Activated CD8-positive, alpha-beta T cell treated with anti-CD3 and anti-CD28 coated beads, Interleukin-2, amount 10 ng/mL, durations not matched to agents 7 days and 5 days (primary cell): Measurements from ENCODE around the gene ATRNL1. TPM values are rescaled to one million over a fixed set of nuclear protein-coding genes. Genes with fewer than 3 reads are reported as not detected.
"Not testable (repeated sequence)": the region's sequence is repeated elsewhere in the genome, so short reads cannot be mapped to it uniquely, and the experiment has no call there.

Experiments
- ATAC-seq: fragments of 150-1000 bp; cut with Tn5 transposase; one replicate; pipeline ENCODE4 v1.10.0; 2021; ENCODE audit warnings: moderate library complexity
- CTCF ChIA-PET: fragments of 350-600 bp; sonication (Branson Sonifier 250); formaldehyde crosslinking; loops from one replicate; lab custom pipeline; 2021; ENCODE audit warnings: antibody characterized with exemption; lab: Charles Lee
- POLR2A ChIA-PET: fragments of 350-600 bp; sonication (Branson Sonifier 250); formaldehyde crosslinking; loops from one replicate; lab custom pipeline; 2021; ENCODE audit warnings: antibody characterized with exemption; lab: Charles Lee
- DNase-seq: peaks from one replicate; pipeline ENCODE4 v3.0.0-alpha.2; 2020
- H3K27ac Mint-ChIP-seq: one replicate; pipeline ENCODE4 v1.8.0; 2021; ENCODE audit warnings: mild to moderate bottlenecking, mixed read lengths
- H3K27me3 Mint-ChIP-seq: one replicate; pipeline ENCODE4 v1.8.0; 2021; ENCODE audit warnings: low read depth, mixed read lengths
- H3K36me3 Mint-ChIP-seq: one replicate; pipeline ENCODE4 v1.8.0; 2021; ENCODE audit warnings: low read depth, mixed read lengths
- H3K4me1 Mint-ChIP-seq: one replicate; pipeline ENCODE4 v1.8.0; 2021; ENCODE audit warnings: low read depth, mixed read lengths
- H3K4me3 Mint-ChIP-seq: one replicate; pipeline ENCODE4 v1.8.0; 2021; ENCODE audit warnings: mild to moderate bottlenecking, mixed read lengths
- H3K9me3 Mint-ChIP-seq: one replicate; pipeline ENCODE4 v1.8.0; 2022; ENCODE audit warnings: mixed read lengths; ENCODE audit not compliant: insufficient read depth
- total RNA-seq, 2 experiments: library from RNA; stranded (reverse); gene quantifications; one replicate each; pipeline ENCODE4 v1.2.3, GENCODE V29; 2021

ATRNL1 gene
- total RNA-seq, 2 experiments from 2014 or later = not detected

GRCh38 chr10:115801992-115802391 is 708.8 kb downstream of the ATRNL1 start:
- ATAC-seq (no peak), DNase-seq (no peak)
- ChIA-PET POLR2A (no interaction called here), CTCF (interaction anchor here (0.6 kb wide), 1 partner anchor 673 kb away, joined by 3 read pairs; no protein-coding TSS in a partner anchor)
- peaks cover 3% of the 10 kb centered on the region for H3K27me3 Mint-ChIP-seq
- H3K4me1 Mint-ChIP-seq = no peaks in the 10 kb centered on the region
- H3K4me3 Mint-ChIP-seq = no peak overlapping the region
- H3K36me3 Mint-ChIP-seq = no peaks in the 10 kb centered on the region
- H3K9me3 Mint-ChIP-seq = no peaks in the 10 kb centered on the region
- no peak overlapping the region for H3K27ac Mint-ChIP-seq

DNA sequence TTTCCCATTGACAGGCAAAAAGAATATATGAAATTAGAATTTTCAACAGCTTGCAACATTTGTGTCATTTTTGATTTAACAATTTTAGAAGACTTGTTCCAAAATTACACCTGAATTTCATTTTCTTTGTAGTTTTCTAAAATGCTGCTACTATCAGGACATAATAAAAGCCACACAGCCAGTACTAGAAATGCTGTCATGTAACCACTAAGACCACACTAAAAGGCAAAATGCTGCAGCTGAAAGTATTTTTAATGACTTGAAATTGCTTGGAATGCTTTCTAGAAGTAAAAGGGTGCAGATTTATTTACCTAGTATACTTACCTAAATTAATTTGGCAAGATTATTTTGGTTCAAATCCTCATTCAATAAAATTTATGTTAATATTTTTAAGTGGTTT is 709.7 kb downstream of the ATRNL1 start:
- POLR2A ChIA-PET = no interaction called here
- H3K27me3 Mint-ChIP-seq = peaks cover 3% of the 10 kb centered on the region
- DNase-seq (no peak), ATAC-seq (no peak)
- no peak overlapping the region for H3K27ac Mint-ChIP-seq
- H3K4me3 Mint-ChIP-seq = no peak overlapping the region
- H3K36me3 Mint-ChIP-seq = no peaks in the 10 kb centered on the region
- H3K9me3 Mint-ChIP-seq = no peaks in the 10 kb centered on the region
- no peaks in the 10 kb centered on the region for H3K4me1 Mint-ChIP-seq
- CTCF ChIA-PET = no interaction called here

- CTCF ChIA-PET = no interaction called here
- POLR2A ChIA-PET = no interaction called here
- no peaks in the 10 kb centered on the region for H3K9me3 Mint-ChIP-seq
- no peaks in the 10 kb centered on the region for H3K27me3 Mint-ChIP-seq
- H3K4me3 Mint-ChIP-seq = no peak overlapping the region
- DNase-seq (no peak), ATAC-seq (no peak)
- H3K36me3 Mint-ChIP-seq = no peaks in the 10 kb centered on the region
- H3K27ac Mint-ChIP-seq = no peak overlapping the region
- no peaks in the 10 kb centered on the region for H3K4me1 Mint-ChIP-seq
Measured at GRCh38 chr10:115814542-115814941, 721.4 kb downstream of the ATRNL1 start.

- Mint-ChIP-seq H3K4me1 (no peaks in the 10 kb centered on the region), H3K9me3 (peaks cover 9% of the 10 kb centered on the region), H3K27ac (no peak overlapping the region), H3K36me3 (no peaks in the 10 kb centered on the region), H3K27me3 (no peaks in the 10 kb centered on the region), H3K4me3 (no peak overlapping the region)
- DNase-seq = no peak
- ATAC-seq = no peak
- CTCF ChIA-PET = no interaction called here
- POLR2A ChIA-PET = no interaction called here
Measured at GRCh38 chr10:115818012-115818411, 724.8 kb downstream of the ATRNL1 start.

DNA sequence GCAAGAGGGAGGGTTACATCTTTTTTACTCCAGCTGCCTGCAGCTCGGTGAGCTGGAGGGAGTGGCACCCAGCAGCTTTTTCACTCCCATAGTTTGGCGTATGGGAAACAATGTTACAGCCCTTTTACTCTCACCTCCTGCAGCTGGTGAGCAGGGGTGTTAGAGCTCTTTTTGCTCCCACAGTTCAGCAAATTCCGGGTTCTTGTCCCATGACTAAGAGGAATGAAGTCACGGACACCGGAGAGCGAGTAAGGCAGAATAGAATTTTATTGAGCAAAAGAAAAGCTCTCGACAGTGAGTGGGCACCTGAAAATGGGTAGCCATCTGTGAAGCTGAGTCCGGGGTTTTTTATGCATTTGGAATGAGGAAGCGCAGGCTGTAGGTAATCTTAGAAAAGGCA is 733.2 kb downstream of the ATRNL1 start:
- CTCF ChIA-PET = no interaction called here
- Mint-ChIP-seq H3K9me3 (peaks cover 9% of the 10 kb centered on the region), H3K36me3 (no peaks in the 10 kb centered on the region), H3K4me3 (no peak overlapping the region), H3K27me3 (no peaks in the 10 kb centered on the region), H3K4me1 (no peaks in the 10 kb centered on the region), H3K27ac (no peak overlapping the region)
- POLR2A ChIA-PET = no interaction called here
- ATAC-seq = no peak
- DNase-seq = no peak

DNA sequence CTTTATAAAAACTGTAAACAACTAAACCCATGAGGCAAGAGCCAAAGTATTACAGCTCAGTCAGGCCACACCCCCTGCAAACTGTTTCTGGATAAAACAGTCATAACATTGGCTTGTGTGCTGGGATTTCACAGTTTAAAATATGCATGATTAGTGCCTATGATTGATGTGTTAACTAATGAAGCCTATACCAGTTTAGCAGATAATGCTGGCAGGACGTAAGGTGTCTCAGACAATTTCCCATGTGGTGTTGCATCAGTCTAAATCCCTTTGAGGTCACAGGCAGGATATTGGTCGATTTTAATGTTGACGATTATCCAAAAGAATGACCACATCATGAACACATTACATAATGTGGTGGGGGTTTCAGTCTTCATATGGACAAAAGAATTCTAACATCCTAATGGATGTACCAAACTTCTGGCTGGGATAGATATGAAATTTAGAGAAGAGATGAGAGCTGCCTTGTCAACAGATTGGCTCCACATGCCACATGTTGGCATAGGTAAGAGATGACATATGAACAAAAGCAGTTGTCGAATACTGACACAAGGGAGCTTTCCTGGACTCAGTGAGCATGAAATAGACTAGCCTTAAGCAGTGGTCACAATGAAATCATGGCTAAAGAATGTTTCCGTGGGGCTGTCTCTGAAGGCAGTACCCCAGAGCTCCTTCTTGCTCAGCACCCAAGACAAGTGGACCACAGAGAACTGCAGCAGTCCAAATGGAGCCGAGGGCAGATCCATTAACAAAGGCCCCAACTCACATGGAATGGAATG is 734.3 kb downstream of the ATRNL1 start:
- Mint-ChIP-seq H3K4me3 (no peak overlapping the region), H3K4me1 (no peaks in the 10 kb centered on the region), H3K9me3 (peaks cover 2% of the 10 kb centered on the region), H3K27me3 (no peaks in the 10 kb centered on the region), H3K36me3 (no peaks in the 10 kb centered on the region), H3K27ac (no peak overlapping the region)
- ATAC-seq = no peak
- ChIA-PET CTCF (no interaction called here), POLR2A (no interaction called here)
- no peak for DNase-seq

- H3K27me3 Mint-ChIP-seq, H3K27ac Mint-ChIP-seq, H3K9me3 Mint-ChIP-seq, DNase-seq, H3K4me3 Mint-ChIP-seq, POLR2A ChIA-PET, CTCF ChIA-PET, H3K4me1 Mint-ChIP-seq, H3K36me3 Mint-ChIP-seq, ATAC-seq: not testable (repeated sequence)
Measured at GRCh38 chr10:115828182-115828581, 735.0 kb downstream of the ATRNL1 start.

GRCh38 chr10:115829521-115830205 is 736.5 kb downstream of the ATRNL1 start:
- Mint-ChIP-seq H3K27ac (no peak overlapping the region), H3K36me3 (no peaks in the 10 kb centered on the region), H3K27me3 (no peaks in the 10 kb centered on the region), H3K4me3 (no peak overlapping the region), H3K4me1 (no peaks in the 10 kb centered on the region), H3K9me3 (no peaks in the 10 kb centered on the region)
- DNase-seq = no peak
- POLR2A ChIA-PET = no interaction called here
- ATAC-seq = no peak
- CTCF ChIA-PET = no interaction called here

DNA sequence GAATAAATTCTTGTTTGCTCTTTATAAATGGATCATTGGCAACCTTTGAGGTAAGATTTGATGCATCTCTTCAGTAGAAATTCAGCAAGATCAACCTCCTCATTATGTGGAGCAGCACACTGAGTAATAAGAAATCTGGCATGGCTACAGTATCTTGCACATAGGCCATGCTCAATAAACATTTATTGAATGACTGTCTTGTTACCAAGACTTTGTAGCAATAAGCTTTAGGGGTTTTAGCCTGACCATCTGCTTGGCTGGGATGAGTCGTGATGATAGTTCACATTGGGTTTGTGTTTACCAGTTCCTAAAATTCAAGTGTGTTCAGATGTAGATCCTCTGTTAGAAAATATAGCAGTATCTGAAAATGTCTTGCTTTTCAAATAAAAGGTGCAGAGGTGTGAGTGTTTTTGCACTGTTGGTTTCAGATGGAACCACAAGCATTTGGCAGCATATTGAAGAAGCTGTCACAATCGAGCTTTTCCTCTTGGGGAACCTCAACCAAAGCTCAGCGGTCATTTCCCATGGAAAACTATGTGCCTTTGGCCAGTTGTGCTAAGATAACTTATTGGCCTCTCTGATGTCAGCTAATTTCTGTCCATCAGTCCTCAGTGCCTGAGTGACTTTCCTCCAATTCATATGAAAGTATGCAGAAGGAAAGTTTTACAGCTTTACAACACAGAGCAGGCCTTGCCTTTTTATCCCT is 737.3 kb downstream of the ATRNL1 start:
- Mint-ChIP-seq H3K27ac (no peak overlapping the region), H3K4me1 (no peaks in the 10 kb centered on the region), H3K36me3 (no peaks in the 10 kb centered on the region), H3K4me3 (no peak overlapping the region), H3K27me3 (no peaks in the 10 kb centered on the region), H3K9me3 (no peaks in the 10 kb centered on the region)
- POLR2A ChIA-PET = no interaction called here
- ATAC-seq = no peak
- no peak for DNase-seq
- CTCF ChIA-PET = no interaction called here

- POLR2A ChIA-PET = no interaction called here
Measured at GRCh38 chr10:115831016-115831415, 737.9 kb downstream of the ATRNL1 start.

DNA sequence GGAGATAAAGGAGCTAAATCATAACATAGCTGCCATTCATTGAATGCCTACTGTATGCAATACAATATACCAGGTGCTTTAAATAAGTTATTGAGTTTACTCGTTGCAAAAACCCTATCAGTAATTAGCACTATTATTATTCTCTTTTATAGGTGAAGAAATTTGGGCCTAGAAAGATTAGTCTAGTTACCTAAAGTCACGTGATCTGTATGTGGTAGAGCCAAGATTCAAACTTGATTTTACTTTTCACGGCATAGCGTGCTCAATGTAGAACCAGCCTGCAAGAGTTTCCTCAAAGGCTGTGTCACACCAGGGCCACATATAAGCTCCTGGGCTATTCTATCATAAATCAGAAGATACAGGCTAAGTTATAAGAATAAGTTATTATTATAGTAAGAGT is 740.0 kb downstream of the ATRNL1 start:
- Mint-ChIP-seq H3K36me3 (no peaks in the 10 kb centered on the region), H3K4me1 (no peaks in the 10 kb centered on the region), H3K9me3 (no peaks in the 10 kb centered on the region), H3K27me3 (no peaks in the 10 kb centered on the region), H3K27ac (no peak overlapping the region), H3K4me3 (no peak overlapping the region)
- ATAC-seq = no peak
- POLR2A ChIA-PET = no interaction called here
- no peak for DNase-seq
- CTCF ChIA-PET = no interaction called here

More at GRCh38 chr10:115831016-115831415, 737.9 kb downstream of the ATRNL1 start:
- H3K9me3 Mint-ChIP-seq = no peaks in the 10 kb centered on the region
- H3K27me3 Mint-ChIP-seq = no peaks in the 10 kb centered on the region
- CTCF ChIA-PET = no interaction called here
- H3K27ac Mint-ChIP-seq = no peak overlapping the region
- ATAC-seq (no peak), DNase-seq (no peak)
- H3K4me1 Mint-ChIP-seq = no peaks in the 10 kb centered on the region
- no peaks in the 10 kb centered on the region for H3K36me3 Mint-ChIP-seq
- no peak overlapping the region for H3K4me3 Mint-ChIP-seq

- ChIA-PET POLR2A (no interaction called here), CTCF (no interaction called here)
- Mint-ChIP-seq H3K9me3 (no peaks in the 10 kb centered on the region), H3K27me3 (no peaks in the 10 kb centered on the region), H3K27ac (no peak overlapping the region), H3K4me1 (no peaks in the 10 kb centered on the region), H3K36me3 (no peaks in the 10 kb centered on the region), H3K4me3 (no peak overlapping the region)
- DNase-seq = no peak
- ATAC-seq = no peak
Measured at GRCh38 chr10:115844591-115844990, 751.4 kb downstream of the ATRNL1 start.
